ENCODE results near the gene CYP4V2.

The CYP4V2 gene

DNA sequence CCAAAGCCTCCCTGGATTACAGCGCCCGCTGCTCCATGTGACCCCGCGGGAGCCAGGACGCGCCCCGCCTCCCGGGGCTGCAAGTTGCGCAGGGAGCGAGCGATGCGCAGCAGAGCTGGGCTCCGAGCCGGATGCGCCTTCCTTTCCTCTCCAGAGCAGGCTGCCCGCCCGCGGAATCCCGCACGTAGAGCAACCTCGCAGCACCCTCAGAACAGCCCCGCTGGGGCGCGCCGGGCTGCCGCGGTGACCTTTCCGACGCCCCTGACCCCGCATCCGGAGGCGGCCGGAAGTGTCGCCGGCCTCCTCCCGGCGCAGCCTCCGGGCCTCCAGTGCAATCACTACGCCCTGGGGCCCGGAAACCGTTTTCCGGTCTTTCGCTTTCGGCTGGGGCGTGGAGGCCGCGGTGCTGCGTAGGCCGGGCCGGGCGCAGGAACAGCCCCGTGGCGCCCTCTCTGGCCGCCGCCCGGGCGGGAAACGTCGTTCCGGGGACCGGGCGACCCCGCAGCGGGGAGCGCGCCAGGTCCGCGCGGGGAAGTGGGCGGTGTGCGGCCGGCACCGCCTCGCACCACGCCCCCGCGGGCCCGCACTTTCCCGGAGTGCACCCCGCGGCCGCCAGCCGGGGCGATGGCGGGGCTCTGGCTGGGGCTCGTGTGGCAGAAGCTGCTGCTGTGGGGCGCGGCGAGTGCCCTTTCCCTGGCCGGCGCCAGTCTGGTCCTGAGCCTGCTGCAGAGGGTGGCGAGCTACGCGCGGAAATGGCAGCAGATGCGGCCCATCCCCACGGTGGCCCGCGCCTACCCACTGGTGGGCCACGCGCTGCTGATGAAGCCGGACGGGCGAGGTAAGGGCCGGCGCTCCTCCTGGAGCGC is at the start of gene CYP4V2:
Gene CYP4V2 (plus strand): TSS at position 368 of the 866 bp plus-strand sequence. CDS start 257 bp downstream, at position 625.
- peak; percentile 64 to 75 for DNase-seq (ENCODE audit: low read depth in 2 of 2, low spot score in 1 of 2)

GRCh38 chr4:186144198-186144945 is 47.0 kb upstream of the CYP4V2 start:
- DNase-seq (ENCODE audit: low read depth in 2 of 2, low spot score in 1 of 2), result no peak

- no peak for DNase-seq (ENCODE audit: low read depth in 2 of 2, low spot score in 1 of 2)
These were observed 46.3 kb upstream of the CYP4V2 start for GRCh38 chr4:186144946-186145569.

GRCh38 chr4:186146458-186146857 is 44.9 kb upstream of the CYP4V2 start:
- no peak for DNase-seq (ENCODE audit: low read depth in 2 of 2, low spot score in 1 of 2)

DNA sequence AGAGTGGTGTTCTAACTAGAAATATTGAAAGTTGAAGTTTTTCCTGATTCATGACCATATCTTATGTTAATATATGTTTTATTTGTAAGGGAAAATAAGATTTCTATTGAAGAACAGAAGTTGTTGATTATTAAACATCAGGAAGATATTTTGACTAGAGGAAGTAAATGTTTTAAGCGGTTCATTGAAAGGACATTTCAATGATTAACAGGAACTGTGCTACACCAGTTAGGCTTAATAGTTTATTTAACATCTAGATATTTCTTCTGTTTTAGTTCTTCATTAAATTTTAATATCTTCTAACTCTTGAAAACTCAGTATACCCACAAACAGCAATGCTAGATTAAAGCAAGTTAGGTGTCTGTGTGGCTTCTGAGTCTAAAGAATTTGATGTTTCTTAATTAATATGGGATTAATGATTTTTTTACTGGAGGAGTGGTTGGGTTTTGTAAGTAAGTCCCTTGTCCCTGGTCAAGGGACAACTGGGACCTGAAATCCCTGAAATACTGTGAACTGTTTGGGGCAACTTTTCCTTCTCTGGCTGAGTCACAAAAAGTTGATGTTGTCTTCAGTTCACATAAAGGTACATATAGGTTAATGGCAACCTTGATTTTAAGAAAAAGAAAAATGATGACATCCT is 42.9 kb upstream of the CYP4V2 start:
- DNase-seq (ENCODE audit: low read depth in 2 of 2, low spot score in 1 of 2), result no peak

GRCh38 chr4:186149872-186150271 is 41.5 kb upstream of the CYP4V2 start:
- no peak for DNase-seq (ENCODE audit: low read depth in 2 of 2, low spot score in 1 of 2)

DNA sequence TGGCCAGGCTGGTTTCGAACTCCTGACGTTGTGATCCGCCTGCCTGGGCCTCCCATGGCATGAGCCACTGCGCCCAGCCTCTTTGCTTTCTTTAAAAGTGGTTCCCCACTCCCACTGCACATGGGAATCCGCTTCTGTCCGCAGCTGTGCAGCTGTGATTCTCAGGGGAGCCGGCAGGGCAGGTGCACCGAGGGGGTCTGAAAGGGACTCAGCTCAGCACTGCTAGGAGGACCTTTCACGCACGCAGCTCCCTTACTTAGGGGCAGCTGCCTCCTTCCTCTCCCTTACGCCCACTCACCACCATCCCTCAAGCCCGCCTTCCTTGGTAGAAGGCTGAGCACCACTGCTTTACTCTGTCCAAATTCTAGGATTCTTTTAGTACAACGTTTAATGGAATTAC is 40.4 kb upstream of the CYP4V2 start:
- no peak for DNase-seq (ENCODE audit: low read depth in 2 of 2, low spot score in 1 of 2)

- no peak for DNase-seq (ENCODE audit: low read depth in 2 of 2, low spot score in 1 of 2)
These were observed 39.9 kb upstream of the CYP4V2 start for GRCh38 chr4:186151499-186151898.

DNA sequence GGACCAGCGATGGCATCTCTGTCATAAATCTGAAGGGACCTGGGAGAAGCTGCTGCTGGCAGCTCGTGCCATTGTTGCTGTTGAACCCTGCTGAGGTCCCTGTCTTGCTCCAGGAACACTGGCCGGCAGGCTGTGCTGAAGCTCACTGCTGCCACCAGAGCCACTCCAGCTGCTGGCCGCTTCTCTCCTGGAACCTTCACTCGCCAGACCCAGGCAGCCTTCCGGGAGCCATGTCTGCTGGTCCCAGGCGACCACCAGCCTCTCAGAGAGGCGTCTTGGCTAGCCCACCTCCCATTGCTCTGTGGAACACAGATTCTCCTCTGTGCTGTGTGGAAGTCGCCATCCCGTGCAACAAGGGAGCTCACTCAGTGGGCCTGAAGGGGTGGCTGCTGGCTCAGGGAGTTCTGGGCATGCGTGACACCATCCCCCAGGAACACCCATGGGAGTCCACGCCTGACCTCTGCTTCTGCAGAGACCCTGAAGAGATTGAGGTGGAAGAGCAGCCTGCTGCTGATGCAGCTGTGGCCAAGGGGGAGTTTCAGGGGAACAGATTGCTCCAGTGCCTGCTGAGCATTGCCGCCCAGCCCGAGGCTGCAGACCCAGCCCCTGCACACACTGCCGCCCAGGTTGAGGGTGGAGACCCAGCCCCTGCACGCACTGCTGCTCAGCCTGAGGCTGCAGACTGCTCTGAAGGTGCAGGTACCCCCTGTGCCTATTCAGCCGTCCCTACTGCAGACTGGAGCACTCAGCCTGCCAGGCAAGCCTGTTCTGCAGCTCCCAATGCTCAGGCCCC is 33.1 kb upstream of the CYP4V2 start:
- DNase-seq (ENCODE audit: low read depth in 2 of 2, low spot score in 1 of 2), result no peak

DNA sequence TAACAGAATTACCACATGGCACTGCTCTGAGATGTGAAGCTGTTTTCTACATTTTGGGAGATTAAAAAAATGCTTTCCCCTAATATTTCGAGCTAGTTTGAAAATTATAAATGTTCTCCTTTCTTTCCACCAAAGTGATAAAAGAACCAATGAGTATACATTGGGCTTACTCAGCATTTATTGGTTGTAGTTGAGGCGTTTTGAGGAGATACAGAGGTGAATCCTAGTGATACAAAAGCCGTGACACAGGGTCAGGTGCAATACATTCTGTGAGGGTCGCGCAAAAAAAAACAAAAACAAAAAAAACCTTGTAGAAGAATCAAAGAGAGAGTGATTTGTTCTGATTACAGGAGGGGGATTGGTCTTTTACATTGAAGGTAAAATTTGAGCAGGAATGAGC is 32.4 kb upstream of the CYP4V2 start:
- no peak for DNase-seq (ENCODE audit: low read depth in 2 of 2, low spot score in 1 of 2)

GRCh38 chr4:186159613-186160012 is 31.8 kb upstream of the CYP4V2 start:
- DNase-seq (ENCODE audit: low read depth in 2 of 2, low spot score in 1 of 2), result no peak

DNA sequence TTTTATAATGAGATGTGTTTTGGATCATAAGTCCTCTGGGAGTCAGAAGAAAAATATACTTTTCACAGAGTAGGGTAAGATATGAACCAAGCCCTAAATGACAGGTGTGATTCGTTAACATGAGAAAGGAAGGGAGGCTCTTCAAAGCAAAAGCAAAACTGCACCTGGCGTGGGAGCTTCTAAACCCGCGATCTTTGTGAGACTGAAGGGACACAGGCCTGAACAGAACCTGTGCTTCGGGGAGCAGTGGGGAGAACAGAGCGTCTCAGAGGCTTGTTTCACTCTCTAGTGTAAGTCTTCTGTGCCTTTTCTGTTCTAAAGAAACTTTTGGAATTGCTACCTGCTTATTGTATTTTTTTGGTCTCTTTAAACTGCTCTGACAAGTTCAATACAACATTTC is 30.2 kb upstream of the CYP4V2 start:
- DNase-seq (ENCODE audit: low read depth in 2 of 2, low spot score in 1 of 2), result no peak

DNA sequence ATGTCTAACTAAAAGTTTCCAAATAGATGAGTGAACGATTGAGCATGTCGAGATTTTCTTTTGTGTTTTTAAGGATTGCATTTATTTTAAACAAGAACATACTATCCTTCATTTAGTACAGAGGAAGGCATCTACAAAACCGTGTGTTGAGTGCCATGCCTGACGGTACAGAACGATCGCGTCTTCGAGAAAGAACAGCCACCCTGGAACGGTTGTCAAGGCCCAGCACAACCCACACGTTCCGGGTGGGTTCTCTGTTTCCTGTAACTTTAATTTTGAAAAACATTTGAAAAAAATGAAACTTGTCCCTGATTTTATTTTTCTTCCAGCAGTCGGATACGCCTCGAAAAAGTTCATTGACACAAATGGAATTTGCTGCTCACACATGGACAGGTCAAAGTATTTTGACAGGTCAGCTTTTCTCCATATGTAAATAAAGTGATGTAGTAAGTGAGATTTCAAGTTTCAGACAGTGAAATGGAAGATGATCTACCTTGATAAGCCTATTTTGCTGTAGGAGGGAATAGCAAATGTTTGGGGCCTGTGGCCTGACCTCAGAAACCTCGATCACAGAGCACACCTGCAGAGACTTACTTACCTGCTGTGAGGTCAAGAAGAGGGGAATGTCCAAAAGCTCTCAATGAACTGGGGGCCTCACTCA is 24.4 kb upstream of the CYP4V2 start:
- DNase-seq (ENCODE audit: low read depth in 2 of 2, low spot score in 1 of 2), result no peak

DNA sequence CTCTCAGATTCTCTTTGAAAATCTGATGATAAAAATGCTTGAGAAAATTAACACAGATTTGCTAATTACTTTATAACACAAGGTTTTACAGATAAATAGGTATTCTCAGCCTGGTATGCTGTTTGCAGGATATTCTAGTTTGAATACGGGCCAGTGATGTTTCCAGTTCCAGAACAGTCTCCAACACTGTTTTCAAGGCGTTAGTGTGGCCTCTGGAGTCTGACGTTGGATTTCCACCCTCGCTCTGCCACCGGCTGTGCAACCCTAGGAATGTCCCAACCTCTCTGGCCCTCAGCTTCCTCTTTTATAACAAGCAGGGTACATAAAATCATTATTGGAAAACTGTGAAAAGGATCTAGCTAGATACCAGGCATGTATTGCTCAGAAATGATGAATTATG is 23.8 kb upstream of the CYP4V2 start:
- no peak for DNase-seq (ENCODE audit: low read depth in 2 of 2, low spot score in 1 of 2)

GRCh38 chr4:186168750-186169149 is 22.6 kb upstream of the CYP4V2 start:
- DNase-seq (ENCODE audit: low read depth in 2 of 2, low spot score in 1 of 2), result no peak

DNA sequence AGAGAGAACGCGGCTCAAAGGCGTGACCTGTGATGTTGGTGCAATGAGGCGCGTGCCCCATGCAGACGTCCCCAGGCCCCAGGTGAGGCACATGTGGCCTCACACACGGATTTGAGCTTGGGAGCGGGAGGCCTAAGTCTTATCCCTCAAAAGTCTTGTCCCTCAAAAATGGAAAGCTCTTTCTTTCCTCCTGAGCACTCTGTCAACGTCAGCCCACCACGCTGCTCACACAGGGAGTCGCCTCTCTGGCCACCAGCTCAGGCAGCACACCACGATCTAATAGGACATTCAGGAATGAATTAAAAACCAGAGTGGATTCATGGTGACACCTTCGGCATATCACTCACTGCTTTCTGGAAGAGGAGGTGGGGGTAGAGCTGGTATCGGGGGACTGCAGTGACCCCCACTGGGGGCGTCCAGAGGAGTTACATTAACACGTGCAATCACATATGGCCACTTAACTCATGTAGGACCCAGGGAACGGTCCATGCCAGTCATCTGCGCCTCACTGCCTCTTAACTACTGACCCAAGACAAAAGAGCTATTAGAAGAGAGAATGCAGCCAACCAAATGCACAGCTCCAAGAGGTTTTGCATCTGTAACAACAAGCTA is 21.9 kb upstream of the CYP4V2 start:
- DNase-seq (ENCODE audit: low read depth in 2 of 2, low spot score in 1 of 2), result no peak

DNA sequence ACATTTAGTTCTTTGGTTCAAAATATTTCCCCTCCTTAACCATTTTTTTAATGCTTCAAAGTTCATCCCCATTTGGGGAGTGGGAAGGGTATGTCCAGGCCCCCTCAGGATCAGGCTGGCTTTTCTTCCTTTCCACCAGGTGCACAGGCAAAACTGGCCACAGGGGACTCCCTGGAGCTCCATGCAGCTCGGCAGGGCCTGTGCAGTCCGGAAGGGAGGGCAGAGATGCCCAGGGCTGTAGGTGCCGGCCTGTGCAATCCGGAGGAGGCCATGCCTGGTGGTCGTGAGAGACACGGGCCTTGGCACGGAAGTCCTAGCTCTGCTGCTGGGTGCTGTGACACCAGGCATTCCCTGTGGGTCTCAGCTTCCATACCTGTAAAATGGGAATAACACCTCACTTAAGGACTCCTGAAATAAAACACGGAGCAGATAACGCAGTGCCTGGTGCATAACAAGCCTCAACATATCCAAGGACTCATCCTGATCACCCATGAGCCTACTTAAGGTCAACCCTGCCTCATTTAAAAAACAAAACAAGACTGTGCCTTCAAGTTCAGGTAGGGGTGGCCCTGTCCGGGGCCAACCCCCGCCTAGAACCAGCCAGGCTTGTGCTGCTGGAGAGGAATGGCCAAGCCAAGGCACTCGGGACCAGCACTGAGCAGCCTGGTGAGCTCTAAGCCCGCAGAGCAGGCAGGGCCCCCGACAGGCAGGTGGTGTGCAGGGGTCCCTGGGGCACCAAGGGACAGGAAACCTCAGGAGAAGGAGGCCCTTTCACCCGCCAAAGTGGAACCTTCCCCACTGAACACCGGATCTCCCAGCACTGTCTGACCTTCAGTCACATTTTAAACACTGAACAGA is 21.2 kb upstream of the CYP4V2 start:
- no peak for DNase-seq (ENCODE audit: low read depth in 2 of 2, low spot score in 1 of 2)

GRCh38 chr4:186170966-186171365 is 20.4 kb upstream of the CYP4V2 start:
- no peak for DNase-seq (ENCODE audit: low read depth in 2 of 2, low spot score in 1 of 2)

DNA sequence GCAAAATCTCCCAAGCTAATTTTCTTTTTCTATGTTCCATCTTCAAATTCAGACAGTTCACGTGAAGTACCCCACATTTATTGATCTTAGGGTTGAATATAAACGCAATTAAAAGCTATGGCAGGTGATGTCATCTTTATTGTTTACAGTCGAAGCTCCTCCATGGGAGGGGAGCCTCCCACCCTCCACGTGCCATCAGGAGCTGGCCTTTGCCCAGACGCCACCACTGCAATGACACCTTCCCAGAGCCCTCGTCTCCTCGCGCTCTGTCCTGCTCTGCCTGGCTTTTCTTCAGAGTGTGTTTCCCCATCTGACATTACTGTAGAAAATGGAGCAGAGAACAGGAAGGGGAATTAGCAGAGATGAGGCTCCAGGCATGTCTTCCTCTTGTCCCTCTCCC is 18.8 kb upstream of the CYP4V2 start:
- DNase-seq (ENCODE audit: low read depth in 2 of 2, low spot score in 1 of 2), result no peak

Data from stimulated activated CD8-positive, alpha-beta memory T cell treated with anti-CD3 and anti-CD28 coated beads, Interleukin-4, amount 100 ng/mL, for 1 hour (primary cell).